Measurements from ENCODE around the gene RAPGEF4. TPM values are rescaled to one million over a fixed set of nuclear protein-coding genes. Genes with fewer than 3 reads are reported as not detected.

Gene RAPGEF4
- total and polyA plus RNA-seq, 2 donors (not counting 1 experiment from before 2014, with no cell fraction given), result 0.22 to 0.30 TPM

- ATAC-seq (ENCODE audit: low read depth), result no peak
- H3K9me3 Mint-ChIP-seq (ENCODE audit: insufficient read depth), result no peaks in the 10 kb centered on the region
Observed at GRCh38 chr2:172819943-172820342, 84.3 kb downstream of the RAPGEF4 start.

DNA sequence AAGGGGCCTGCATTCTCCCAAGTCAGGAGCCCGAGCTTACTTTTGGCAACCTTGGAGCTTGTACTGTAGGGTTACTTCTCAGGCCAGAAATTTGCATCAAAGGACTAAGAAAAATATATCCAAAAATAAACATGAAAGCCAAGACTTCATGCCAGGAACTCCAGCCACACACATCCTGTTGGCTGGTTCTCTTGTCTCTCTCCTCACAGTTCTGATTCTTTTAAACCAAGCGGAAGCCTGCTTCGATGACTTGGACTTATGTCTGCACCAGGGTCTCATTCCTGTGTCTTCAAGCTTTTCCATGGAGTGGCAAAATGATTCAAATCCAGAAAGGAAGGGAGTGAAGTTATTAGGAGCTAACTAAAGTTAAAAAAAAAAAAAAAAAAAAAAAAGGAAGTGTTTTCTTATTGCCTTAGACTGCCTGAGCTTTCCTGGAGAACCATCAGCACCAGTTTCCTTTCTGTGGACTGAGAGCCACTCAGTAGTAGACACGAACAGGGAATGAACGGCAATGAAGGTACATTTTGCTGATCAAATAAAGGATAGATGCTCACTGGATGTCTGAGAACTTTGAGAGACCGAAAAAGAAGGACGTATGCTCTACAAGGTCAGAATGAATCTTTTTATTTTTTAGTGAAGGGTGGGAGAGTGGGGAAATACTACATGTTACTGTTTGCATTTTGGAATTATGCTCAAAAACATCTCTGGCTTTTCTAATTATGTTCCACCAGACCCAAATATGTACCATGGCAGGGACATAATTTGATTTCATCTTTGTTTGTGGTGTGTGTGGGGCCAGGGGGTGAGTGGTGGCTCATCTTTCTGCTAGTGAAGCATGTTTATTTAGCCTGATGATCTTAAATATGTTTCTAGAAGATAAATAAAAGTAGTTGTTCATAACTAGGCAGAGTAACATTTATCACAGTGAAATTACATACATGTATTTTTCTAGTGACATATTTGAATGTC is 86.0 kb downstream of the RAPGEF4 start:
- ChIA-PET CTCF (no interaction called here), POLR2A (no interaction called here)
- no peak overlapping the region for H3K27ac Mint-ChIP-seq

More at GRCh38 chr2:172819943-172820342, 84.3 kb downstream of the RAPGEF4 start:
- Histone ChIP-seq H3K27me3 (replicated peaks in 1 of 4; ENCODE audit: control extremely low read depth in 1 of 4, control insufficient read depth in 3 of 4, insufficient read depth in 4 of 4, low read length in 3 of 4) (peaks cover 0 to 2% (median 0%) of the 10 kb centered on the region in 4 experiments), H3K27ac (ENCODE audit: low read length in 2 of 2) (no peak overlapping the region), H3K4me1 (ENCODE audit: control insufficient read depth in 2 of 2, insufficient read depth in 2 of 2, low read length in 2 of 2) (no peaks in the 10 kb centered on the region), H3K79me2 (ENCODE audit: control insufficient read depth, insufficient read depth, low read length) (no peaks in the 10 kb centered on the region), H3K4me3 (ENCODE audit: control extremely low read depth in 1 of 5, extremely low read depth in 1 of 5, insufficient read depth in 1 of 5, low read depth in 2 of 5, low read length in 4 of 5) (no peak overlapping the region), H4K20me1 (ENCODE audit: control insufficient read depth, insufficient read depth, low read length, poor library complexity, severe bottlenecking) (no peaks in the 10 kb centered on the region), H3K9ac (ENCODE audit: low read length) (no peak overlapping the region), H3K9me3 (ENCODE audit: control extremely low read depth in 1 of 3, control insufficient read depth in 2 of 3, insufficient read depth in 1 of 3, low read length in 2 of 3) (no peaks in the 10 kb centered on the region), H3K4me2 (replicated peaks; ENCODE audit: low read depth, low read length, poor library complexity, severe bottlenecking) (no peak overlapping the region), H3K36me3 (replicated peaks in 1 of 2; ENCODE audit: control extremely low read depth in 1 of 2, control insufficient read depth in 1 of 2, extremely low read depth in 1 of 2, insufficient read depth in 2 of 2, low read length in 1 of 2) (no peaks in the 10 kb centered on the region), H2AFZ (ENCODE audit: insufficient read depth, low read depth, low read length, poor library complexity, severe bottlenecking) (no peak overlapping the region)
- ChIA-PET CTCF (no interaction called here), POLR2A (no interaction called here)
- no peaks in the 10 kb centered on the region for H3K4me1 Mint-ChIP-seq
- TF ChIP-seq, protein P1, sequence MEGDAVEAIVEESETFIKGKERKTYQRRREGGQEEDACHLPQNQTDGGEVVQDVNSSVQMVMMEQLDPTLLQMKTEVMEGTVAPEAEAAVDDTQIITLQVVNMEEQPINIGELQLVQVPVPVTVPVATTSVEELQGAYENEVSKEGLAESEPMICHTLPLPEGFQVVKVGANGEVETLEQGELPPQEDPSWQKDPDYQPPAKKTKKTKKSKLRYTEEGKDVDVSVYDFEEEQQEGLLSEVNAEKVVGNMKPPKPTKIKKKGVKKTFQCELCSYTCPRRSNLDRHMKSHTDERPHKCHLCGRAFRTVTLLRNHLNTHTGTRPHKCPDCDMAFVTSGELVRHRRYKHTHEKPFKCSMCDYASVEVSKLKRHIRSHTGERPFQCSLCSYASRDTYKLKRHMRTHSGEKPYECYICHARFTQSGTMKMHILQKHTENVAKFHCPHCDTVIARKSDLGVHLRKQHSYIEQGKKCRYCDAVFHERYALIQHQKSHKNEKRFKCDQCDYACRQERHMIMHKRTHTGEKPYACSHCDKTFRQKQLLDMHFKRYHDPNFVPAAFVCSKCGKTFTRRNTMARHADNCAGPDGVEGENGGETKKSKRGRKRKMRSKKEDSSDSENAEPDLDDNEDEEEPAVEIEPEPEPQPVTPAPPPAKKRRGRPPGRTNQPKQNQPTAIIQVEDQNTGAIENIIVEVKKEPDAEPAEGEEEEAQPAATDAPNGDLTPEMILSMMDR (IDR thresholded peaks at IDR 0.05), result no peak
- no peak for TF ChIP-seq EZH2 (IDR thresholded peaks at IDR 0.05; ENCODE audit: borderline replicate concordance, insufficient read depth, low read depth, low read length, poor library complexity, severe bottlenecking)
- H3K4me3 Mint-ChIP-seq, result no peak overlapping the region
- peaks cover 15% of the 10 kb centered on the region for H3K27me3 Mint-ChIP-seq
- no peak overlapping the region for H3K27ac Mint-ChIP-seq
- no peak for DNase-seq
- intact Hi-C loops (cut with micrococcal nuclease), result no loop called here

More for the DNA sequence above, 86.0 kb downstream of the RAPGEF4 start:
- Histone ChIP-seq H3K27me3 (replicated peaks in 1 of 4; ENCODE audit: control extremely low read depth in 1 of 4, control insufficient read depth in 3 of 4, insufficient read depth in 4 of 4, low read length in 3 of 4) (peaks cover 0 to 2% (median 0%) of the 10 kb centered on the region in 4 experiments), H3K4me2 (replicated peaks; ENCODE audit: low read depth, low read length, poor library complexity, severe bottlenecking) (no peak overlapping the region), H3K4me1 (ENCODE audit: control insufficient read depth in 2 of 2, insufficient read depth in 2 of 2, low read length in 2 of 2) (no peaks in the 10 kb centered on the region), H3K9ac (ENCODE audit: low read length) (no peak overlapping the region), H3K27ac (ENCODE audit: low read length in 2 of 2) (no peak overlapping the region), H3K4me3 (ENCODE audit: control extremely low read depth in 1 of 5, extremely low read depth in 1 of 5, insufficient read depth in 1 of 5, low read depth in 2 of 5, low read length in 4 of 5) (no peak overlapping the region), H3K9me3 (ENCODE audit: control extremely low read depth in 1 of 3, control insufficient read depth in 2 of 3, insufficient read depth in 1 of 3, low read length in 2 of 3) (no peaks in the 10 kb centered on the region), H3K79me2 (ENCODE audit: control insufficient read depth, insufficient read depth, low read length) (no peaks in the 10 kb centered on the region), H2AFZ (ENCODE audit: insufficient read depth, low read depth, low read length, poor library complexity, severe bottlenecking) (no peak overlapping the region), H4K20me1 (ENCODE audit: control insufficient read depth, insufficient read depth, low read length, poor library complexity, severe bottlenecking) (no peaks in the 10 kb centered on the region), H3K36me3 (replicated peaks in 1 of 2; ENCODE audit: control extremely low read depth in 1 of 2, control insufficient read depth in 1 of 2, extremely low read depth in 1 of 2, insufficient read depth in 2 of 2, low read length in 1 of 2) (no peaks in the 10 kb centered on the region)
- no peak overlapping the region for H3K4me3 Mint-ChIP-seq
- TF ChIP-seq, protein P1 (IDR thresholded peaks at IDR 0.05), result no peak
- TF ChIP-seq EZH2 (IDR thresholded peaks at IDR 0.05; ENCODE audit: borderline replicate concordance, insufficient read depth, low read depth, low read length, poor library complexity, severe bottlenecking), result no peak
- intact Hi-C loops (cut with micrococcal nuclease), result no loop called here
- no peak for DNase-seq
- no peak for ATAC-seq (ENCODE audit: low read depth)
- no peaks in the 10 kb centered on the region for H3K4me1 Mint-ChIP-seq
- 66% methylated on average over 5 of the region's 7 CpGs for WGBS (ENCODE audit: insufficient coverage)
- peaks cover 11% of the 10 kb centered on the region for H3K27me3 Mint-ChIP-seq
- no peaks in the 10 kb centered on the region for H3K9me3 Mint-ChIP-seq (ENCODE audit: insufficient read depth)

Data from B cell (primary cell).